Body of pancreas (tissue), 4 donors: ENCODE results near the gene PAPPA2. TPM values are rescaled to one million over a fixed set of nuclear protein-coding genes. Genes with fewer than 3 reads are reported as not detected.

ENCODE experiments used
- ATAC-seq: fragments of 150-250 bp; one replicate; pipeline ENCODE4 v1.9.1; 2016
- DNase-seq, 4 donors: peaks; one replicate each; pipeline ENCODE4 v3.0.0-alpha.2; 2019
- H3K27ac ChIP-seq, 4 donors: fragments of 200-600 bp; sonication (generic); 1 replicate in 3 of 4; 2 replicates in 1 of 4; pipeline versions ENCODE4 v1.5.1 to v1.6.1; 2016 to 2019; ENCODE audit warnings: mild to moderate bottlenecking in 1 of 4, mixed read lengths in 1 of 4, moderate library complexity in 1 of 4
- H3K27me3 ChIP-seq, 2 donors: fragments of 200-600 bp; sonication (generic); one replicate each; pipeline ENCODE4 v1.6.0; 2016; ENCODE audit warnings: mild to moderate bottlenecking in 1 of 2
- H3K36me3 ChIP-seq, 2 donors: fragments of 200-600 bp; sonication (generic); replicated peaks in 1 of 2; 2 replicates each; pipeline ENCODE4 v1.5.1; 2016; ENCODE audit warnings: low read depth in 2 of 2; ENCODE audit not compliant: insufficient read depth in 1 of 2
- H3K4me1 ChIP-seq: fragments of 200-600 bp; sonication (generic); one replicate; pipeline ENCODE4 v1.6.0; 2016
- H3K4me3 ChIP-seq, 2 donors: fragments of 200-600 bp; sonication (generic); 1 replicate in 1 of 2; 2 replicates in 1 of 2; pipeline ENCODE4 v1.5.1; 2016 to 2019
- H3K9me3 ChIP-seq, 3 donors: fragments of 200-600 bp; sonication (generic); 1 replicate in 2 of 3; 2 replicates in 1 of 3; pipeline ENCODE4 v1.5.1; 2016
- POLR2A ChIP-seq, 3 donors: fragments of 450-650 bp; IDR thresholded peaks; one replicate each; pipeline ENCODE4 v1.6.1; 2016; ENCODE audit warnings: antibody characterized with exemption in 3 of 3, mild to moderate bottlenecking in 2 of 3
- WGBS, 2 donors: methylation state at CpG; one replicate each; pipeline ENCODE4 v1.1.5; 2017; 5-methylcytosine and 5-hydroxymethylcytosine counted together
- intact Hi-C: fragments of 100-400 bp; cut with DNase I; formaldehyde crosslinking; loops from one replicate; pipeline ENCODE4 v1.15.1; 2023
- total RNA-seq, 2 donors: library from RNA; depleted of rRNA; stranded (reverse); fragments of >200 nt; gene quantifications; one replicate each; pipeline ENCODE4 v1.1.0, GENCODE V29; 2016
- TF ChIP-seq, protein P1 (sequence below), 7 experiments: fragments of 450-650 bp in 4 of 7; fragments of 200-600 bp in 3 of 7; sonication (generic) in 3 of 7; IDR thresholded peaks; one replicate each; pipeline ENCODE4 v1.5.1; 2016 to 2019; ENCODE audit warnings: antibody characterized with exemption in 7 of 7

The PAPPA2 gene
- total RNA-seq, 2 donors from 2014 or later, result under 0.01 to 5.4 TPM

DNA sequence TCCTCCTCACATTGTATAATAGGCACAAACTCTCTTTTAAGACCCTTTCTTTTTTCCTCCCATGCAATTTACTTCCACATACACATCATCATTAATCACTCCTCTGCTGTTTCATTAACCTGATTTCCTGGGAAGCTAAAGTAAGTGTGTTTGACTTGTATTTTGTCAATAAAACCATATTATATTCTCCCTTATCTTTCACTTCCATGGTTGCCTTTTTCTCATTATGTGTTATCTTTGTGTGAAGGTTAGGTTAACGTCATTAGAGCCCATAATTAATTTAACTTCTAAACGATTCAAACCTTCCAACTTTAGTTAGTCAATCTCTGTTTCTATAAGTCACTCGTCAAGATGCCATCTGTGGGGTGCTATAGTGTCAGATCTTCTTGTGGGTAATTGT is 313.0 kb downstream of the PAPPA2 start:
- Histone ChIP-seq H3K27ac (no peak overlapping the region), H3K4me3 (no peak overlapping the region), H3K36me3 (no peaks in the 10 kb centered on the region), H3K4me1 (peaks cover 9% of the 10 kb centered on the region), H3K9me3 (no peaks in the 10 kb centered on the region), H3K27me3 (no peaks in the 10 kb centered on the region)
- intact Hi-C loops, result no loop called here
- 56 to 61% methylated on average over 3 of the region's 3 CpGs for WGBS, 2 donors
- ATAC-seq (no peak), DNase-seq (no peak)
- TF ChIP-seq, protein P1, sequence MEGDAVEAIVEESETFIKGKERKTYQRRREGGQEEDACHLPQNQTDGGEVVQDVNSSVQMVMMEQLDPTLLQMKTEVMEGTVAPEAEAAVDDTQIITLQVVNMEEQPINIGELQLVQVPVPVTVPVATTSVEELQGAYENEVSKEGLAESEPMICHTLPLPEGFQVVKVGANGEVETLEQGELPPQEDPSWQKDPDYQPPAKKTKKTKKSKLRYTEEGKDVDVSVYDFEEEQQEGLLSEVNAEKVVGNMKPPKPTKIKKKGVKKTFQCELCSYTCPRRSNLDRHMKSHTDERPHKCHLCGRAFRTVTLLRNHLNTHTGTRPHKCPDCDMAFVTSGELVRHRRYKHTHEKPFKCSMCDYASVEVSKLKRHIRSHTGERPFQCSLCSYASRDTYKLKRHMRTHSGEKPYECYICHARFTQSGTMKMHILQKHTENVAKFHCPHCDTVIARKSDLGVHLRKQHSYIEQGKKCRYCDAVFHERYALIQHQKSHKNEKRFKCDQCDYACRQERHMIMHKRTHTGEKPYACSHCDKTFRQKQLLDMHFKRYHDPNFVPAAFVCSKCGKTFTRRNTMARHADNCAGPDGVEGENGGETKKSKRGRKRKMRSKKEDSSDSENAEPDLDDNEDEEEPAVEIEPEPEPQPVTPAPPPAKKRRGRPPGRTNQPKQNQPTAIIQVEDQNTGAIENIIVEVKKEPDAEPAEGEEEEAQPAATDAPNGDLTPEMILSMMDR (IDR thresholded peaks at IDR 0.05), result no peak
- no peak for TF ChIP-seq POLR2A (IDR thresholded peaks at IDR 0.05)

DNA sequence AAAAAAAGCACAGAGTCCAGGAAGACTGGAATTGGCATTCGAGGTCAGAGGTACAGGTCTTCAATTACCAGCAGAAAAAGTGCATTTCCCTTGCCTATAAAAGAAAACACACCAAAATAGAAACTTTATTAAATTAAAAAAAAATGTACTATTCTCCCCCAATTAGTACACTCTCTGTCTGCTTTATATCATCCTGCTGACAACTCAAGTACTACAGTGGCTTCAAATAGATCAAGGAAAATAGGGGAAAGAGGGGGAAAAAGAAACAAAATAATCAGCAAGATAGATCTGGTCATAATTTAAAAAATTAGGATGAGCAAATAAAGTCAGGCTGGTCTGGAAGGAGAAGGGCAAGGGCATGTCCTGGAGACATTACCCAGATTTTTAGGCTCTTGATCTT is 315.1 kb downstream of the PAPPA2 start:
- H3K36me3 ChIP-seq, result no peaks in the 10 kb centered on the region
- DNase-seq (no peak), ATAC-seq (no peak)
- peaks cover 9% of the 10 kb centered on the region for H3K4me1 ChIP-seq
- TF ChIP-seq, protein P1 (IDR thresholded peaks at IDR 0.05), result no peak
- no peak for TF ChIP-seq POLR2A (IDR thresholded peaks at IDR 0.05)
- no peak overlapping the region for H3K27ac ChIP-seq
- WGBS, 2 donors, result 33 to 70% methylated on average over 1 of the region's 1 CpG
- H3K4me3 ChIP-seq, result no peak overlapping the region
- no peaks in the 10 kb centered on the region for H3K27me3 ChIP-seq
- no peaks in the 10 kb centered on the region for H3K9me3 ChIP-seq
- intact Hi-C loops, result no loop called here

DNA sequence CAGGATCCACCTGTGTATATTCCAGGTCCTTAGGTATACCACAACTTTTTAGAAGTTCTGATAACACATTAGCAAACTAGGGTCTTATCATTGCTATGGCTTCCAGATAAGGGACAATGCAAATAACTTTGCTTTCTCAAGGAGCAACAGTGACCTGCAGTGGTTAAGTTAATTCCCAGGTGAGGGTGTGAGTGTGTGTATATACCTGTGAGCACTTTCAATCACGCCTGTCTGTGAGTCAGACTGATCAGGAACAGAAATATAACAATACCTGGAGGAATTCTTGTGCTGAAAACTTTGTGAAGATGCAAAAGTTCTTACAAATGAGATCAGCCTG is 317.0 kb downstream of the PAPPA2 start:
- no peak for DNase-seq
- H3K27ac ChIP-seq, result no peak overlapping the region
- peaks cover 9% of the 10 kb centered on the region for H3K4me1 ChIP-seq
- no peaks in the 10 kb centered on the region for H3K9me3 ChIP-seq
- intact Hi-C loops, result no loop called here
- no peaks in the 10 kb centered on the region for H3K36me3 ChIP-seq
- ATAC-seq, result no peak
- no peaks in the 10 kb centered on the region for H3K27me3 ChIP-seq
- WGBS, 2 donors, result 20 to 29% methylated on average over 1 of the region's 1 CpG
- no peak for TF ChIP-seq POLR2A (IDR thresholded peaks at IDR 0.05)
- TF ChIP-seq, protein P1 (IDR thresholded peaks at IDR 0.05), result peak in 1 of 7 experiments; percentile 18
- H3K4me3 ChIP-seq, result no peak overlapping the region

DNA sequence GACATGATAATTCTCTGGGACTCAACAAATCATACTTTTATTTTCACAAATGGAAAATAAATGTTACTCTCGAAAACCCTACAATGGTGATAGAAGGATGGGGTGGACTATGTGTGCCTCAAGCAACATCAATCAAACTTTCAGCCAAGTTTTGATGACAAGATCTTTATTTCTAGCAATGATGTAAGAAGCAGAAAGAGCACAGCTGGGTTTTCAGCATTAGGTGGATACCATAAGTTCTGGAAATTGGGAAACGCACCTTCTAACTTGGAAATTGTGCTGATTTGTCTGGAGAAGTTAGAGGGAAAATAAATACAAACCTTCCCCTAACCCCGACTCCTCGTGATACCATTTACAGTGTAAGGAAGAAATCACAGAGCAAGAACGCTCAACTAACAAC is 320.3 kb downstream of the PAPPA2 start:
- no peak for DNase-seq
- intact Hi-C loops, result no loop called here
- Histone ChIP-seq H3K27ac (no peak overlapping the region), H3K36me3 (no peaks in the 10 kb centered on the region), H3K4me3 (no peak overlapping the region), H3K27me3 (no peaks in the 10 kb centered on the region), H3K9me3 (no peaks in the 10 kb centered on the region), H3K4me1 (peaks cover 9% of the 10 kb centered on the region)
- TF ChIP-seq POLR2A (IDR thresholded peaks at IDR 0.05), result no peak
- TF ChIP-seq, protein P1 (IDR thresholded peaks at IDR 0.05), result no peak
- no peak for ATAC-seq
- 88% methylated on average over 5 of the region's 5 CpGs for WGBS, 2 donors

DNA sequence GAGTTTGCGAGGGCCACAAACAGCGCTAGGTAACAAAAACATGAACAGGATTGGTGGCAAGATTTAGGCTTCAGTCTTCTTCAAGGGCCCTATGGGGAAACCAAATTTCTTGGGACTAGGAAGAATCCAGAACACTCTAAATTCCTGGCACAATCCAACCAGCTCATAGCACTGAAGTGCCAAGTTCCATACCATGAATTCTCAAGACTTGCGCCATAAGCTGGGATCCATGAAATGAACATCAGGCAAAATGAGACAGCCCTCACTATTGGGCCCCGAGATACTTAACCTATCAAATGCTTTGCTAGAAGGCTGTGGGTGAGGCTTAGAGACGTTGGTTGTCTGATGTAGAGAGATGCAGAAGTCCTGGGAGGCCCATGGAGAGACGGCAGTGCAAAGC is 322.1 kb downstream of the PAPPA2 start:
- ATAC-seq (no peak), DNase-seq (no peak)
- H3K4me3 ChIP-seq, result no peak overlapping the region
- peaks cover 2% of the 10 kb centered on the region for H3K4me1 ChIP-seq
- H3K36me3 ChIP-seq, result no peaks in the 10 kb centered on the region
- H3K27me3 ChIP-seq, result no peaks in the 10 kb centered on the region
- no peaks in the 10 kb centered on the region for H3K9me3 ChIP-seq
- intact Hi-C loops, result no loop called here
- no peak overlapping the region for H3K27ac ChIP-seq
- no peak for TF ChIP-seq POLR2A (IDR thresholded peaks at IDR 0.05)
- TF ChIP-seq, protein P1 (IDR thresholded peaks at IDR 0.05), result no peak
- 86 to 88% methylated on average over 6 of the region's 6 CpGs for WGBS, 2 donors
